ENCODE results near the gene DOK7. TPM values are rescaled to one million over a fixed set of nuclear protein-coding genes. Genes with fewer than 3 reads are reported as not detected.
A peak's percentile ranks its signal among the peaks of the same experiment; 100 is the strongest.

The DOK7 gene
- total RNA-seq, 3 donors from 2014 or later: 1.3 to 3.5 TPM; not detected in 1

DNA sequence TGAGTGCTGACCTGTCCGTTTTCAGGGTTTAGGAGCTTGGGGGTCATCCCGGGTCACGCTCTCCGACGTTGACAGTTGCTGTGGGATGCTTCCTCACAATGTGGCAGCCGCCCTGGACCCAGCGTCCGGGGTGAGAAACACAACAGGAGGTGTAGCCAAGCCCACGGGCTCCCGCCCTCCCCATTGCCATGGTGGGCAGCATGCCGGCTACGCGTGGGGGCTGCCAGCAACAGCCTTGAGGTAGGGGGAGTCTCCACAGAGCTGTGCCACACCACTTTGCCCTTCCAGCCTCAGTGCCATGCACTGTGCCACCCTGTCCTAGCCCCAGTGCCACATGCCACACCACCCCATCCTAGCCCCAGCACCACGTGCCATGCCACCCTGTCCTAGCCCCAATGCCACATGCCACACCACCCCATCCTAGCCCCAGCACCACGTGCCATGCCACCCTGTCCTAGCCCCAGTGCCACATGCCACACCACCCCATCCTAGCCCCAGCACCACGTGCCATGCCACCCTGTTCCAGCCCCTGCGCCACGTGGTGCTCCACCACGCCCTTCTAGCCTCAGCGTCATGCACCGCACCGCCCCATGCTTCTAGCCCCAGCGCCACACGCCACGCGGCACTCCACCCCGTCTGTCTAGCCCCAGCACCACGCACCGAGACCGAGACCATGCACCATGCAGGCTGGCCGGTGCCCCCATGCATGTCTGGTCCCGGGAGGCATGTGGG lies 29.8 kb upstream of the DOK7 start:
- no peaks in the 10 kb centered on the region for H3K36me3 ChIP-seq
- H3K27me3 ChIP-seq: no peaks in the 10 kb centered on the region
- TF ChIP-seq POLR2AphosphoS5 (IDR thresholded peaks at IDR 0.05) (no peak), POLR2A (IDR thresholded peaks at IDR 0.05) (no peak)
- TF ChIP-seq, protein P1, sequence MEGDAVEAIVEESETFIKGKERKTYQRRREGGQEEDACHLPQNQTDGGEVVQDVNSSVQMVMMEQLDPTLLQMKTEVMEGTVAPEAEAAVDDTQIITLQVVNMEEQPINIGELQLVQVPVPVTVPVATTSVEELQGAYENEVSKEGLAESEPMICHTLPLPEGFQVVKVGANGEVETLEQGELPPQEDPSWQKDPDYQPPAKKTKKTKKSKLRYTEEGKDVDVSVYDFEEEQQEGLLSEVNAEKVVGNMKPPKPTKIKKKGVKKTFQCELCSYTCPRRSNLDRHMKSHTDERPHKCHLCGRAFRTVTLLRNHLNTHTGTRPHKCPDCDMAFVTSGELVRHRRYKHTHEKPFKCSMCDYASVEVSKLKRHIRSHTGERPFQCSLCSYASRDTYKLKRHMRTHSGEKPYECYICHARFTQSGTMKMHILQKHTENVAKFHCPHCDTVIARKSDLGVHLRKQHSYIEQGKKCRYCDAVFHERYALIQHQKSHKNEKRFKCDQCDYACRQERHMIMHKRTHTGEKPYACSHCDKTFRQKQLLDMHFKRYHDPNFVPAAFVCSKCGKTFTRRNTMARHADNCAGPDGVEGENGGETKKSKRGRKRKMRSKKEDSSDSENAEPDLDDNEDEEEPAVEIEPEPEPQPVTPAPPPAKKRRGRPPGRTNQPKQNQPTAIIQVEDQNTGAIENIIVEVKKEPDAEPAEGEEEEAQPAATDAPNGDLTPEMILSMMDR (IDR thresholded peaks at IDR 0.05): no peak
- H3K9me3 ChIP-seq: no peaks in the 10 kb centered on the region
- no peaks in the 10 kb centered on the region for H3K4me1 ChIP-seq
- intact Hi-C loops (cut with DNase I; ENCODE audit: low total_unique reads): no loop called here
- H3K4me3 ChIP-seq: no peak overlapping the region
- DNase-seq (ENCODE audit: low spot score in 2 of 2): no peak
- no peak overlapping the region for H3K27ac ChIP-seq

DNA sequence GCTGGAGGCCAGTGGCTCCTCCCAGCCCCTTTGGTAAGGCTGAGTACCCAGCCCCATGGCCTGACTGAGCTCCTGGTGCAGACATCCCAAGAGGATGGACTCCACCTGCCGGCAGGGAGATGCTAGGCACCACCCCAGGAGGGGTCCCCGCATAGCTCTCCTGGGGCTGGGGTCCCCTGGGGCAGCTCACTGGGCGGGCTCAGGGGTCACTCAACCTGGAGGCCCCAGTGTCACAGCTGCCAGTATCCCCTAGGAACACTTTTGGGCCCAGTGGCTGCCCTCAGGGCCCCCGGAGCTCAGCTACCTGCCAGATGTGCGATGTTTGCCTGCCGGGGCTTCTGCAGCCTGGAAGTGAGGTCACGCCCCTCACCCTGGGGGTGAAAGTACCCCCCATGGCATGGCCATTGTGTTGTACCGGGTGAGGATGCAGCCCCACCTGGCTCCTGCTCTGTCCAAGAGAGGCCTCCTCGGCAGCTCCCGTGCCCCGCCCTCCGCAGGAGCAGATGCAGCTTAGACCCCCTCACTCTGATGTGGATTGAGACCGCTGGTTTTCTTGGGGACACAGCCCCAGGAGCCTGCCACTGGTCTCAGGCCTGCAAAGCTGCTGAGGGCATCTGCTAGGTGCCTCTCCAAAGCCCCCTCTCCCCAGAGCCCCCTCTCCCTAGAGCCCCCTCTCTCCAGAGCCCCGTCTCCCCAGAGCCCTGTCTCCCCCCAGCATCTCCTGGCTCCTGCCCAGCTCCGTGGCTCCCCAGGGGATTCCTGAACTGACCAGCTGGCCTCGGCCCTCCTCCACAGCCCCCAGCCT lies 28.0 kb upstream of the DOK7 start:
- intact Hi-C loops (cut with DNase I; ENCODE audit: low total_unique reads): no loop called here
- H3K27ac ChIP-seq: no peak overlapping the region

DNA sequence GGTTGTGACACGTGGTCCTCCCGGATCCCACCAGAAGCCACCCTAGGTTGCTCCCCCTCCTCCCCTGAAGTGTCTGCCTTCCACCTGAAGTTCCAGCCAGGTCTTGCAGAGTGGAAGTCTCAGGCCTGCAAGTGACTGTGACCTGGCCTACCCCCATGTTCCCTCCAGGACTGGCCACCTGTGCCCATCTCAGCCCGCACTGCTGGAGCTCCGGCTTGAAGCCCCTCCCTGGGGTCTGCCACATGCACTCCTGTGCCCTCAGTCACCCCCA lies 27.5 kb upstream of the DOK7 start:
- no peak overlapping the region for H3K27ac ChIP-seq
- no peaks in the 10 kb centered on the region for H3K36me3 ChIP-seq
- intact Hi-C loops (cut with DNase I; ENCODE audit: low total_unique reads): no loop called here
- H3K4me3 ChIP-seq: no peak overlapping the region
- no peaks in the 10 kb centered on the region for H3K4me1 ChIP-seq
- TF ChIP-seq POLR2A (IDR thresholded peaks at IDR 0.05) (no peak), POLR2AphosphoS5 (IDR thresholded peaks at IDR 0.05) (no peak)
- TF ChIP-seq, protein P1 (IDR thresholded peaks at IDR 0.05): no peak
- no peak for DNase-seq (ENCODE audit: low spot score in 2 of 2)
- no peaks in the 10 kb centered on the region for H3K27me3 ChIP-seq
- no peaks in the 10 kb centered on the region for H3K9me3 ChIP-seq

More for the DNA sequence above, 28.0 kb upstream of the DOK7 start:
- no peak overlapping the region for H3K4me3 ChIP-seq
- H3K4me1 ChIP-seq: no peaks in the 10 kb centered on the region
- no peak for DNase-seq (ENCODE audit: low spot score in 2 of 2)
- no peaks in the 10 kb centered on the region for H3K36me3 ChIP-seq
- no peaks in the 10 kb centered on the region for H3K27me3 ChIP-seq
- H3K9me3 ChIP-seq: no peaks in the 10 kb centered on the region
- no peak for TF ChIP-seq POLR2AphosphoS5 (IDR thresholded peaks at IDR 0.05)

DNA sequence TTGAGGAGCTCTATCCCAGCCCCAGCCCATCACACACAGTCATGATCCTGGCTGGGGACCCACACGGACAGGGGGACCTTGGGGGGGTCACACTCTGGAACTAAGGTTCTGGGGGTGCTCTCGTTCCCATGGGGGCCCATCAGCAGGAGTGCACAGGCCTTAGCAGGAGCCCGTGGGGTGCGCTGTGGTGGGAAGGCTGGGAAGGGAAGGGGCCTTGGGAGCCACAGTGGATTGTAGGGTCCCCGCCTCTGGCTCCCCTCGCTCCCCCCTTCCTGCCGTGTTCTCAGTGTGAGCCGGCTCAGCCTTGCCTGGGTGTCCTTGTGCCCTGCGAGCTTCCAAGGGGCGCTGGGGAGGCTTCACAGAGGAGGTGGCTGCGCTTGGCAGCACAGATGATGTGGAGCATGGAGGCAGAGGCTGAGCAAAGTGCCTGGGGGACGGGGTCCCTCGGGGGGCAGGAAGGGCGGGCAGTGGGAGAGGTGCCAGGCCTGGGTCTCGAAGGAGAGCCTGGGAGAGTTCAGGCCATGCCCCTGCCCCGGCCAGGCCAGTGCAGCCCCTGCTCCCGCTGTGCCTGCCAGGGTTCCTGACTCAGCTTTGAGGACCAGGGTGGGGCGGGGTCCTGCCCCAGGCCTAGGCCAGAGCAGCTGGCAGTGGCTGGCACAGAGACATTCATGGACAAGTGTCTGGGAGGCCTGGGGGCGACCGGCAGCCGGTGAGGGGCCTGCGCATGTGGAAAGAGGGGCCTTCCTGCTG lies 26.9 kb upstream of the DOK7 start:
- H3K27me3 ChIP-seq: no peaks in the 10 kb centered on the region
- no peaks in the 10 kb centered on the region for H3K4me1 ChIP-seq
- TF ChIP-seq POLR2A (IDR thresholded peaks at IDR 0.05) (no peak), POLR2AphosphoS5 (IDR thresholded peaks at IDR 0.05) (no peak)
- TF ChIP-seq, protein P1 (IDR thresholded peaks at IDR 0.05): no peak
- H3K4me3 ChIP-seq: no peak overlapping the region
- DNase-seq (ENCODE audit: low spot score in 2 of 2): no peak
- intact Hi-C loops (cut with DNase I; ENCODE audit: low total_unique reads): no loop called here
- no peaks in the 10 kb centered on the region for H3K36me3 ChIP-seq
- H3K9me3 ChIP-seq: no peaks in the 10 kb centered on the region
- H3K27ac ChIP-seq: peak overlapping the region; percentile 45 to 58

DNA sequence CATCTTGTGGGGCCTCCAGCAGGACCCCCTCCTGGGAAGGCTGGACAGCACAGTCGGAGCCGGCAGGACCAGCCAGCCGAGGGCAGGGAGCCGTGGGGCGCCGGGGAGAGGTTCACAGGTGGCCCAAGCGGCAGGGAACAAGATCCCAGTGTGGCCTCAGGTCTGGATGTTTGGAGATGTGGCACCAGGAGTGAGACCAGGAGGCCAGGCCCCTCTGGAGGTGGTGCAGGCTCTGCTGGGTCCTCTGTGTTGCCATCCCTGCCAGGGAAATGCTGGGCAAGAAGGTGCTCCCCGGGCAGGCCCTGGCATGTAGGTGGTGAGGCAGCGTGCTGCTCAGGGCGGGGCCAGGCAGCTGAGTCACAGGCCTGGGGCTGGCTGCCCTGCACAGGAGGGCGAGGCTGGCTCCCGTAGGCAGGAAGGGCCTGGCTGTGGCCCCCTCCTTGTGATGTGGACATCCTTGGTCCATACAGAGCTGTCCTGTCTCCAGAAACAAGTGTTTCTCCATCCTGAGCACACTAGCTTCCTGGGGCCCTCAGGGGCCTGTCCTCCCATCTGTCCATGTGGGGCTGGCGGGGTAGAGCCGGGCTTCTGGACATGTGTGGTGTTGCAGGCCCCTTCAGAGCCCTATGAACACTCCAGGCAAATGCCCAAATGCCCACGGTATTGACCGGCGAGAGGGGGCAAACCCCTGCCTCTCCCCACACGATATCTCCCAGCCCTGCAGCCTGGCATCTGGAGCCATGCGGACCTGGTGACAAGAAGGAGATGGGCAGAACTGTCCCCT lies 26.1 kb upstream of the DOK7 start:
- DNase-seq (ENCODE audit: low spot score in 2 of 2): peak; percentile 73 to 82
- Histone ChIP-seq H3K9me3 (no peaks in the 10 kb centered on the region), H3K4me1 (no peaks in the 10 kb centered on the region), H3K4me3 (no peak overlapping the region), H3K27me3 (no peaks in the 10 kb centered on the region), H3K27ac (peak overlapping the region; percentile 45 to 58), H3K36me3 (no peaks in the 10 kb centered on the region)
- TF ChIP-seq POLR2A (IDR thresholded peaks at IDR 0.05) (no peak), POLR2AphosphoS5 (IDR thresholded peaks at IDR 0.05) (peak in 1 of 3 donors; percentile 17)
- TF ChIP-seq, protein P1 (IDR thresholded peaks at IDR 0.05): no peak
- intact Hi-C loops (cut with DNase I; ENCODE audit: low total_unique reads): no loop called here

All from breast epithelium (tissue), 4 donors.